ENCODE measurements around the gene DMD.

DMD gene

GRCh38 chrX:31706466-31706865 is 1504.9 kb downstream of the DMD start:
- DNase-seq (ENCODE audit: low read depth): no peak

- no peak for DNase-seq (ENCODE audit: low read depth)
Observed at GRCh38 chrX:31705816-31706215, 1505.5 kb downstream of the DMD start.

DNA sequence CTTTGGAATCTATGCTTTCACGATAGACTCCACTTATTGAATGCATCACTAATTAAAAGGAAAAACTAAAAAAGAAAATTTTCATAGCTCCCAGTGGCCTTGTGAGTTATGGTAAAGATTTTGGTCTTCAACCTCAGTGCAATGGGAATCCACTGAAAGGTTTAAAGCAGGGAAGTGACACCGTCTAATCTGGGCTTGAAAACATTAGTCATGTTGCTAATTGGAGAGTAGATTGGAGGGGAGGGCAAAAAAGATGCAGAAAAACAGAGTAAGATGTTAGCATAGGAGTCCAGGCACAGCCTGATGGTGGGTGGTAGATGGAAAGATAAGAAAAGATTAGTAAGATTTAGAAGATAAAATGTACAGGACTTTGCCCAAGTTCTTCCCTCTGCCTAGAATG is 1506.4 kb downstream of the DMD start:
- DNase-seq (ENCODE audit: low read depth): no peak

GRCh38 chrX:31702222-31702621 is 1509.1 kb downstream of the DMD start:
- DNase-seq (ENCODE audit: low read depth): no peak

- DNase-seq (ENCODE audit: low read depth): no peak
Observed at GRCh38 chrX:31697294-31697916, 1513.9 kb downstream of the DMD start.

DNA sequence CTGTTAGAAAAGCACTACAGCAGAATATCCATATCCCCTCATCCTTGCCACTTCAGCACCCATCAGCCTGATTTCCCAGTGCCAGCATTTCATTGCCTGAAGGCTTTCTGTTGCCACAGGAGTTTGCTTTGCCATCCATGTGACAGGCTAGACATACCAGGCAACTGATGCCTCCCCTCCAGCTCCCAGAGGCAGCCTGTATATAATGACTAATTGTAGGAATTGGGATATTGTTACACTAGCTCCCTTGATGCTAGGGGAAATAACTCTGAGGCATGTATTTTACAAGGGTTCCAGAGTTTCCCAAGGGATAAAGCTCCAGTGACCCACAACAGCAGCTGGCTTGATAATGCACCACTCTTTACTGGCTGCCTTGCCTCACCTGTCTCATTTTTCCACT is 1531.5 kb downstream of the DMD start:
- no peak for DNase-seq (ENCODE audit: low read depth)

GRCh38 chrX:31670245-31670644 is 1541.1 kb downstream of the DMD start:
- no peak for DNase-seq (ENCODE audit: low read depth)

- no peak for DNase-seq (ENCODE audit: low read depth)
Observed at GRCh38 chrX:31665454-31665853, 1545.9 kb downstream of the DMD start.

DNA sequence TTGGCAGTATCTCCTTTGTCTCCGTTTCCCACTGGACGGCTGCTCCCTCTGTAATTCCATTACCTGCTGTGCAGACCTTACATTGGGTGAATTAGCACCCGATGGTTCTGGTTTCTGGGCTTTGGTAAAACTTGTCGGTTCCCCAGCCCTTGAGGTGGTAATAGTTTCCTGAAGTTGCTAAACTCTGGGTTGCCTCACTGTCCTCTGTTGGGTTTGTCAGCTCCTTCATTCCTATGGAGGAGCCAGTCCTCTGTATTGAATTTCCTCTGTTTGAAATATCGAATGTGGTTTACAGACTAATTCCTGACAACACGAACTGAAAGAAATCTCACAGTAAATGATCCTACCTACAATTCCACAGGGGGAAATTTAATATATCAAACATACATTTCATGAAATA is 1548.2 kb downstream of the DMD start:
- DNase-seq (ENCODE audit: low read depth): no peak

DNA sequence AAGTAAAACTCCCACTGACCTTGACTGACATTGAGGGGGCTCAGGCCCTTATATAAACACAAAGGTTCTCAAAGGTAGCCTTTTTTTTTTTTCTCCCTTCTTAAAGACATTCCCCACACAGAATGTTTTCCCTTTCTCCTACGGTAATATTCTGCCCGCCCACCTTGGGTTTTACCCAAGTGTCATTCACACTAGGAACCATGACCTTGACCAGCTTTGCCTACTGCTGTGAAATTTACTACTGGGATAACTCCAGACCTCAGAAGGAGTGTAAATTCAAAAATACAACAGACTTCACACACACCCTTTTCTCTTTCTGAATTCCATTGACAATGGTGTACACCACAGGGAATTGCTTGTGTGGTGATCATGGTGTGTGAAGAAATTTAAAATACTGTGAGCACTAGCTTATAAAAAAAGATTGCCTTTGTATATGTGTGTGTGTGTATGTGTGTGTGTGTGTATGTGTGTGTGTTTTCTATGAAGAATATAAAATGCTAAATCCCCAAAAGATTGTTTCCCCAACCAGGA is 1550.0 kb downstream of the DMD start:
- no peak for DNase-seq (ENCODE audit: low read depth)

DNA sequence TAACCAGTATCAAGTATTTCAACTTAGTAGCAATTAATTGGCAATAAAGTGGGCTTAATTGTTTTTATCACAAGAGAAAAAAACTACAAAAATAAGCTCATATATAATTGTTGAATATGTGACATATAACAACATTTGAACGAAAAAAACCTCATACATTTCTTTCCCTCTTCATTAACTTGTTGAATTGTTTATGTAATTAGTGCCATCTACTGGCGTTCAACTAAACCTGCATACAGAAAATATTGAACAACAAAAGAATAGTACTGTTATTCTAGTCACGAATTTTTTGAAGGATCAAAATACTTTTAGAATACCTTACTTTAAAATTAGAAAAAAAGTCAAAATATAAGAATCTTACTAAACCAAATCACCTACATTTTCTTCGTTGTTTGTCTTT is 1553.0 kb downstream of the DMD start:
- no peak for DNase-seq (ENCODE audit: low read depth)

- DNase-seq (ENCODE audit: low read depth): no peak
Observed at GRCh38 chrX:31656013-31656412, 1555.3 kb downstream of the DMD start.

GRCh38 chrX:31653422-31653821 is 1557.9 kb downstream of the DMD start:
- DNase-seq (ENCODE audit: low read depth): no peak

- no peak for DNase-seq (ENCODE audit: low read depth)
Observed at GRCh38 chrX:31652650-31653049, 1558.7 kb downstream of the DMD start.

DNA sequence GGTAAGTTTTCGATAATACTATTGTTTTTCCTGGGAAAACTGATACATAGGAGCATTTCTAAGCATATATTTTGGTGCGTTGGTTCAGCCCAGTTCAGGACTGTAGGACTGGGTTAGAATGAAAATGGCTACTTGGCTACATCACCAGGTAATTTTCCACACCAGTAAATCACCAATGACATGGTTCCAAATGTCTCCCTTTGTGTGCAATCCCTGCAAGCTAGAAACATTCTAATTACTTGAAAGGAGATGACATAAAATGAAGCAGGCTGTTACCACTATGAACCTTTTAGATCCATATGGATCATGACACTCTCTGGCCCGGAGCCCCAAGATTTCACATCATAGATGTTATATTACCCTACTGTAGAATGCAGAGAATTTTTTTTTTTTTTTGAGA is 1562.1 kb downstream of the DMD start:
- DNase-seq (ENCODE audit: low read depth): no peak

- DNase-seq (ENCODE audit: low read depth): no peak
Observed at GRCh38 chrX:31633349-31633748, 1578.0 kb downstream of the DMD start.

DNA sequence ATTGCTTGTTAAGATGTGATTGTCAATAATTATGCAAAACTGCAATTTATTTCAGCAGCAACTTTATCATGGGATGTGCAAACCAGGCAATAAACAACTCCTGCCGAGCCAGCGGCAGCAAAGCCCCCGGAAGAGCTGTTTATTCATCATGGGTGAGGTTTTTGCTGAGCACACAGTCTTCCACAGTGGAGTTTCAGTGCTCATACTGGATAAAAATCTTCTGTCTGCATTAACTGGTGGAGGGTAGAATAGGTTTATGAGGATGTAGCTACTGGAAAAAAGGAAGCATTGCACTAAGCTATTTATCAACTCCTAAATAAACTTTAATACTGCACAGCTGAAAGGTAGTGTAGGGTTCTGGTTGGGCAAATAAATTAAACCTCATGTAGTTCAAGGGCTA is 1582.2 kb downstream of the DMD start:
- no peak for DNase-seq (ENCODE audit: low read depth)

DNA sequence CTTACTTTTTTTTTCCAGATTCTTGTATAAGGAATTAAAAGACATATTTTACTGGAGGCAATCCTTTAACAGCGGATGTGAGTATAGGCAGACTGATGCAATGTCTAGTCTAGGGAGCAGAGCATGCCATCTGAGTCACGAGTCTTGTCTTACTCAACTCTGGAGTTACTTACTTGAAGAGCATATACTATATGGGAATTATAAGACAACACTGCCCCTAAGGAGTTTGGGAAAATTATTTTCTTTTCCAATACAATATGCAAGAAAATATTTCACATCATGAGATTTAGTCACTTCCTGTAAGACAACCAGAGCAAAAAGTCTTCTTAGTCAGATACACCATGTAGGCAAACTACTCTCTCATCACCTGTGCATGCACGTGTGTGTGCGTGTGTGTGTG is 1602.2 kb downstream of the DMD start:
- DNase-seq (ENCODE audit: low read depth): no peak

DNA sequence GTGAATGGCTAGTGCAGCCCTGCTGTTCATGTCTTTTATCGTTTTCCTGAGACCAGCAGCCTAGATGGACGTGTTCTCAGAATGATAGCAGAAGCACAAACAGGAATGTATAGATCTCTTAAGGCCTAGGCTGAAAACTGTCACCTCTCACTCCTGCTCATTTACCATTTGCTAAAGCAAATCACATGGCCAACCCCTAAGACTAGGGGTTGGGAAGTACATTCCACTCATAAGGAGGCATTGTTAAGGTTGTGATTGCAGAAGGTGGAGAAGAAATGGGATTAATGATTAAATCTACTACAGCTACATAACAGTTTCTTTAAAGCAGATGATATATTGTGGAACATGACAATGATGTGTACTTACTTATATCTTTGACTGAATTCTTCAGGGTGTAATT is 1602.7 kb downstream of the DMD start:
- DNase-seq (ENCODE audit: low read depth): no peak

- DNase-seq (ENCODE audit: low read depth): no peak
Observed at GRCh38 chrX:31606771-31607170, 1604.6 kb downstream of the DMD start.

GRCh38 chrX:31604629-31605221 is 1606.6 kb downstream of the DMD start:
- no peak for DNase-seq (ENCODE audit: low read depth)

DNA sequence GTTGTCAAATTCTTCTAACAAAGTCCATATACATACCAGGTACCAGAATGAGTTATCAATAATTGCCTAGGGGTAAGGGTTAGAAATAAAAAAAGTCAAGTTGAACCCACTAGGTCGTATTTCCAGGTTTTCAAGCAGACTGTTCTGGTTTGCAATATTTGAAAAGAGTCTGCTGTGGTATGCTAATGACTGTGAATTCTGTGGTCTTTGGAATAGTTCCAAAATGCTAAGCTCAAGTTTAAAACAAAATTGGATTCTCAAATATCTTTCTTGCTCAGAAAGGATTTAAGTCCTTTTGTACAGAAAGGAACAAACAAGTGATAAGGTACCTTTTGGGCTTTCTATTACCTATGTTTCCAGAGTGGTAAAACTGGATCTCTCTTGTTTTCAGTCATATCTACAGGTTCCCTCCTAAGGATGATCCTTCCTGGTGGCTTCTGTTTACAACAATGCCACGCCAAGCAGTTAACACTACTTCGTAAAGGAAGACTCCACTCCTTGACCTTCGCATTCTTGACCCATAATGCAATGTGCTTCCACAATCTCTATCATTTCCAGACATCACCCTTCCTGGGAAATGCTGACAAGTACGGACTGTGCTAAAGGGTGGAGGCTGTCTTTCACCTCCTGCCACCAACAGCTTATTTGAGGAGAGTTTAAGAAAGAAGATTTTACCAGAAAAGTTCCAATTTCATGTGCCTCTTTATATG is 1607.8 kb downstream of the DMD start:
- DNase-seq (ENCODE audit: low read depth): no peak

DNA sequence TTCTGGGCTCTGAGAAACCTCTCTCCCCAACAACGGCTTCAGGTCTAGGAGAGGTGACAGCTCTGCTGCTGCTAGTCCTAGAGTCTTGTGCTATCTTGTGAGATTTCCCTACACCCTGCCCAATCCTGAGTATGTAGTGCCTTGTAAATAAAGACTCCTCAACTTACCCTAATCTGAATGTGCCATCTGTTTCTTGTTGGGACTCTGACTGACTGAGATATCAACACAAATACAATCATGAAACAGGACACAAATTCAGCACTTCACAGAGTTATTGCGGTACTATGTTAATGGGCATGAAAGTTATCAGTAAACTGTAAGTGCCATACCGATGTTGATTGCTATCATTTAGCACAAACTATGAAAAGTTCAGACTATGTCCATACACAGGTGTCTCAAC is 1610.5 kb downstream of the DMD start:
- no peak for DNase-seq (ENCODE audit: low read depth)

- no peak for DNase-seq (ENCODE audit: low read depth)
Observed at GRCh38 chrX:31593353-31593752, 1618.0 kb downstream of the DMD start.

Data from stimulated activated CD8-positive, alpha-beta memory T cell treated with anti-CD3 and anti-CD28 coated beads, Interleukin-12 subunit alpha, Interleukin-12 subunit beta, amount 100 ng/mL, for 4 hours (primary cell).